HK-2 (cell line): ENCODE results near the gene JAKMIP3.

ENCODE experiments used
- DNase-seq: peaks from one replicate; pipeline ENCODE4 v3.0.0-alpha.2; 2018; ENCODE audit not compliant: unreplicated experiment

Gene JAKMIP3

DNA sequence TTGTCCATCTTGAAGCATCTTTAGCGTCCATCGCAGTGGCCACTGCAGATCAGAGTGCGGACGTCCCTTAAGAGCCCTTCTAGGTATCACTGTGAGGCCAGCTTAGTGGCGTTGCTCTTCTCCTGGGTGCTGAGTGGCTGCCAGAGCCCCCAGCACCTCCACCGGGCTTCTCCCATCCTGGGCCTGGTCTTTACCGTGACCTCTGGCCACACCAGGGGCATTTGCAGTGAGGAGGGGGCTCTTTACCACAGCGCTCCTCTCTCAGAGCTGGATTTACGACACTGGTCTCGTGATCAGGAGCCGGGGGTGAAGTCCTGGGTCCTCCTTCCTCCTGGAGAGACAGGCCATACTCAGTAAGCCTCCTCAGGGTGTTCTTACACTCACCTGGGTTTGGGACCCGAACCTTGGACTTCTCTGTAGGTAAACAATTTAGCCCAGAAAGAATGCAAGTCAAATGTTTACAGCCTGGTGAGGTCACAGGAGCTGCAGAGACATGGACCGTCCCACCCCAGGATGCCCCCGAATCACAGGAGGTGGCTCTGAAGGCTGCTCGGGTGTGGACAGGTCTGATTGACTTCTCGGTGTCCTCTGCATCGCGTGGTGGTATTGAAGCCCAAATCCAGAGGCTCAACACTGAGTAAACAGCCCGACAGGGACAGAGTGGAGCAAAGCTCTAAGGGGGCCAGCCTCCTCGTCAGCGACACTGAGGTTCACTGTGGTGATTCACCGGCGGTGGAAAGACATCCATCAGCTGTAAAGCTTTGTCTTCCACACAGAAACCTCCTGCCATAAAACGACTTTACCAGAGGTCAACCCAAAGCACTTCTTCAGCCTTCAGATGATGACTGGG, 33.0 kb downstream of the JAKMIP3 start:
- no peak for DNase-seq

DNA sequence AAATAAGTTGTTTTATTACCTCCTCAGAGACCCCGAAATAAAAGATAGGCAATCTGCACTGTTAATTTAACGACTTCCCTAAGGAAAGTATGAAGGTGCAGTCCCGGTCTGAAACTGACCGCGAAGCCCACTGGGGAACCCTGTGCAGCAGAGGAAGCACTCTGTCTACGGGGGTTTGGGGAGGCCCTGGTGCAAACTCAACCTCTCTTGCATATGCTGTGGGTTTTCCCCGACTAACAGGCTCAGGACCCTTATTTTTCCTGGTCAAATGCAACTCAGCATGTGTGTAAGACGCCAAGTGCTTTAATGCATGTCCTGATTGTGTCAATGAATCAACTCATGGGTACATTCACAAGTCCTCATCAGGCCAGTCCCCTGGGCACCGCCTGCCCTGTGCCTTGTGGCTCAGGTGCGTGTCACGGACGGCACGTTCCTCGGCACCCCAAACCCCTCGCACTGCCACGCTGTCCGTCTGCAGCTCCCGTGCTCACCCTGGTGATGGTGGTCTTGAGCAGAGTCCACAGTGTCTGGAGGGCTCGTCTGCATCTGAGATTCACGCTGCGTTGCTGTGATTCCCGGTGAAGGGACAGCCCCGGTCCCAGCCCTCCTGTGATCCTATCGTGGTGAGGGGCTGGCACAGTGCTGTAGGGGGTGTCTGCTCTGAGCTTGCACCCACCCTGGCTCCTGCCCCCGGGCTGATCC, 33.8 kb downstream of the JAKMIP3 start:
- no peak for DNase-seq

DNA sequence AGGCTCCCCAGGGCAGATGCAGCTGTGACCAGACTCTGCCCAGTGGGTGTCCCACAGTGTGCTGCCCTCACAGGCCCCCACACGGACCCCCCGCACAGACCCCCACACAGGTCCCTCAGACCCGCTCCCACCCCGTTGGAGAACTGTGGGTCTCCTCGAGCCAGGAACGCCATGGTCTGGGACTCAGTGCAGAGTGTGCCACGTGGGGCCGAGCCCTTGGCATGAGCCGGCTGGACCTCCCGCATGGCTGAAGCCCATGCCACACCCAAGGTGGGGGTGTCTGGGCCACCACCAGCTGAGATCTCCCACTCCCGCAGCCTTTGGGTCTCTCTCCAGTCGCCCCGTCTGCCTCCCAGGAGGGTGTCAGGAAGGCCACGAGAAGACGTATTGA, 34.3 kb downstream of the JAKMIP3 start:
- no peak for DNase-seq

DNA sequence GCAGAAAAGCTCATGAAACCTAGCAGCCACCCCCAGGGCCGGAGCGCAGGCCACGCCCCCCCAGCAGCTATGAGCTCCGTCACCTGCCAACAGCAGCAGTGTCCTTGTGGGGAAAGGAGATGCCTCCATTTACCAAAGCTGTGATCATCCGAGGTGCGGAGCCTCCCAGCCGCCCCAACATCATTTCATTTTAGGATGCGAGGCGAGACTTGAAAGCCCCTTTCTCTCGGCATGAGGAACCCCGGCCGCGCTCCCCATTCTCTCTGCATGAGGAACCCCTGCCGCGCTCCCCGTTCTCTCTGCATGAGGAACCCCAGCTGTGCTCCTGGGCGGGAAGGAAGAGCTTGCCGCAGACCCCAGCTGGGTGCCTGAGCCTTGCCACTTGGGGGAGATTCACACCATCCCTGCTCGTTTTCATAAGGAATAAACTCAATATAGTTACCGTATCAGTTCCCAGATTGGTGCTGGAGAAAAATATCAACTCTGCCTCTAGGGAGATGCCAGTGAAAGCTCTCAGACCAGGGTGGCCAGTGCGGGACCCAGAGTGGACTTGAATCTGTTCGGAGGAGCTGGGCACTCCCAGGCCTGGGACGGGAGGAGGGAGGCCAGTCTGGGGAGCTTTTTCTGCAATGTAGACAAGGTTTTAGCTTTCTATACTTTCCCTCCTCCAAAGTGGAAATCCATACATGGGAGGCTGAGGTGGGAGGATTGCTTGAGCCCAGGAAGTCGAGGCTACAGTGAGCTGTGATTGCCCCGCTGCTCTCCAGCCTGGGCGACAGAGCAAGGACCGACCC, 35.0 kb downstream of the JAKMIP3 start:
- DNase-seq: no peak

DNA sequence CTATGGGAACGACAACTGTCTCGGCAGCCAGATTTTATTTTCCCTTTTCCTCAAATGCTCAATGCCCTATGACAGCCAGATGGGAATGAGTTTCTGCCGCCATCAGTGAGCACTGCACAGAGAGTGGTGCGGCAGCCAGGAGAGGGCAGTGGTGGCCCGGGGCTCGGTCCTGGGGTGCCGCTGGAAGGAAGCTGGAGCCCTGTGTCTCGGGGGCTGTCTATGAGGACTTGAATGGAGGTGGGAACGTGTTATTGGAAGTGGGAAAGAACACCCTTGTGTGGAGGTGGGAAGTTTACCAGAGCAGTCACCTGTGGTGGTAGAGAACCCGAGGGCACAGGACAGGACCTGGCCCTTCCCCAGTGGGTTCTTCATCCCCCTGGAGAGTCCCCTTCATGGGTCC, 35.8 kb downstream of the JAKMIP3 start:
- DNase-seq: no peak

DNA sequence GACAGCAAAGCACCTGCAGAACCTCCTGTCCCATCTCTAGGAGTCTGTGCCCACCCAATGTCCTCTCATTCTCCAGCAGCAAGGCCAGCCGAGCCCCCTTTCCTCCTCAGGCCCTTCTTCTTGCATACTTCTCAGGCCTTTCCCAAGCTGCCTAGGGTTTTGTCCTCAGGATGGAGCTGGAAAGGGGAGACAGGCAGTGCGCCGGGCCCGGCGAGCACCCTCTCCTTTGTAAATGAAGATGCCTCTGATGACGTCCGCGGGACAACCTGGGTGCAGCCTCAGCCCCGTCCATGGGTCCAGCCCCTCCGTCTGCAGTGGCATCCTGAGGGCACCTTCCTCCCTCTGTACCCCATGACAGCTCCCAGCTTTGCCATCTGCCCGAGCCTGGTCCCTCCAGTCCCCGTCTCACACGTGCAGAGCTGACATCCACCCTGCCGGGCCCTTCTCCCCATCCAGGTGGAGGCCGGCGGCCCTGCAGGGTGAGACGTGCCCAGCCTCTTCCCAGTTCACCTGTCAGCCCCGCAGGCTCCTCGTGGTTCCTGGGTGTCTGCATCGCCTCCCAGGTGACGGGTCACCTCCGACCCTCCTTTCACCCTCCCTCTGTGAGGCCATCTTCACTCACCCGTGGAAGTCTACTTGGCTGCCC, 36.4 kb downstream of the JAKMIP3 start:
- DNase-seq: no peak

DNA sequence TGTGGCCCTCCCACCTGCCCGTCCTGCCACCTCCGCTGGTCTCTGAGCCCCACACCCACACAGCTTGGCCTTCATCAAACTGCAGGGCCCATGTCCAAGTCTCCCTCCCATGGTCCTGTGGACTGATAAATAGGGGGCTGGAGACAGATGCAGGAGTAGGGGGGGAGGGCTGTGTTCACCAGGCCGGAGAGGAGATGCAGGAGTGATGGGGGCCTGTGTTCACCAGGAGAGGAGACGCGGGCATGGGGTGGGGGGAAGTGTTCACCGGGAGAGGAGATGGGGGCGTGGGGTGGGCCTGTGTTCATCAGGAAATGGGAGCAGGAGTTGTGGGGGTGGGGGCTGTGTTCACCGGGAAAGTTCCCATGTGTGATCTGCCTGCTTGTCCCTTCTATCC, 37.0 kb downstream of the JAKMIP3 start:
- no peak for DNase-seq

DNA sequence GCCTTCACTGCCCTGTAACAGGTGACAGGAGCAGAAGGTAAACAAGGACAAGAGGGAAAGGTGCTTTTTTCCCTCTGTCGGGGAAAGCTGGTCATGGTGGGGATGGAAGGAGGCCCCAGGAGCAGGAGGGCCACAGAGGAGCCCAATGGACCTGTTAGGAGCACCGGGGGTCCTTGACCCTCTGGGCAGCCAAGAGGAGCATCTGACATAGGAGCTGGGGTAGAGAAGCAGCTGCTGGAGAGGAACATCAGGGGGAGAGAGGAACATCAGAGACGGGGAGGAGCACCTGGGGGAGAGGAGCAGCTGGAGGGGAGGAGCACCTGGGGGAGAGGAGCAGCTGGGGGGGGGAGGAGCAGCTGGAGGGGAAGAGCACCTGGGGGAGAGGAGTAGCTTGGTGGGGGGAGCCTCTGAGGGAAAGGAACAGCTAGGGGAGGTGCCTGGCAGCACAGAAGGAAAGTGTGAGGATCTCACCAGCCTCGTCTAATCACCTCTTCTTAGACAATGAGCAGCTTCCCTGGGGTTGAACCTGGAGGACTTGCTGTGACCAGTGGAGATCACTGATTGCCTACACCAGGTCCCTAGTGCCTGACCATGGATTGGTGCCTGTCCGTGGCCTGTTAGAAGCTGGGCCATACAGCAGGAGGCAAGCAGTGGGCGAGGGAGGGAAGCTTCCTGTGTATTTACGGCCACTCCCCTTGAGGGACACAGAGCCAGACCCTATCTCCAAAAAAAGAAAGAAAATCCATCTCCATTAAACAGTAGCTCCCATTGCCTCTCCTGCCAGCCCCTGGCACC, 37.6 kb downstream of the JAKMIP3 start:
- no peak for DNase-seq

DNA sequence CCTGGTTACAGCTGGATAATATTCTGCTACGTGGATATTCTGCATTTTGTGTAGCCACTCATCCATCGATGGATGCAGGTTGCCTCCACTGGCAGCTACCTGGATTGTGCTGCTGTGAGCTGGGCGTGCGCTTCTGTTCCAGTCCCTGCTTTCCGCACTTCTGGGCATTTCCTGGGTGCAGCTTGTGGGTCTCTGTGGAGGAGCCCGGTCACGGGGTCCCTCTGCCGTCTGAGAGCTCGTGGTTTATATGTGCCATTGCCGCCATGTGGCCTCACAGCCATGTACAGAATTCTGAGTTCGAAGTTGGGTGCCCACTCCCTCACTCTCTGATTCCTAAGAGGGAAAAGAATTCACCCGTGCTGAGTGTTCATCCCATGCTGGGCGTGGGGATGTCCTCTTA, 38.3 kb downstream of the JAKMIP3 start:
- no peak for DNase-seq

DNA sequence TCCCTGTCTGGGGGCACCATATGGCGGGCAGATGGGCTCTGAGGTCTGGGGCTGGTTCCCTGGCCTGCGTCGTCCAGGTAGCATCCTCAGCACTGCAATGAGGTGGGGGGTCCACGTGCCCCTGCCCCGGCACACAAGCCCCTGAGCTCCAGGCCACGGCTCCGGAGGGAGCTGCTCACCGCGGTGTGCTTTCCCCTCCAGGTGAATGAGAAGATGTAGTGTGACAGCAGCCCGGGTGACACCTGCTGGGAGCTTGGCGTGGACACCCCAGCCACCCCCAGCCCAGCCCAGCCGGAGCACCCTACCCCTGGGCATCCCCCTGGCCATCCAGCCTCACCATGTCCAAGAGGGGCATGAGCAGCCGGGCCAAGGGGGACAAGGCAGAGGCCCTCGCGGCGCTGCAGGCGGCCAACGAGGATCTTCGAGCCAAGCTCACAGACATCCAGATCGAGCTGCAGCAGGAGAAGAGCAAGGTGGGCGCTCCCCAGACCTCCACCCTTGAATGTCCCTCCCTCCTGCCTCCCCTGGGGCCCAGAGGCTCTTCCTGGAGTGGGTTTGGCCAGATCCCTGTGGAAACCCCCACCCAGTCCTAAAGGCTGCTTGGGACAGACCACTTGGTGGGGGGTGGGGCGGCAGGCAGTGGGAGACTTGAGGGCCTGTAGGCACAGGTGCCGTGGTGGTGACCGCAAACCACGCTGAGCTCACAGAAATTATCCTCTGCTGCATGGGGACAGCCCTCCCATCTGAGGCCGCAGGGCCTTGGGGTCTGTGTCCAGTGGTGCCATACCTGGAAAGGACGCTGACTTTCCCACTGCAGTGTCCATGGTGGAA, 38.9 kb downstream of the JAKMIP3 start:
- DNase-seq: no peak

DNA sequence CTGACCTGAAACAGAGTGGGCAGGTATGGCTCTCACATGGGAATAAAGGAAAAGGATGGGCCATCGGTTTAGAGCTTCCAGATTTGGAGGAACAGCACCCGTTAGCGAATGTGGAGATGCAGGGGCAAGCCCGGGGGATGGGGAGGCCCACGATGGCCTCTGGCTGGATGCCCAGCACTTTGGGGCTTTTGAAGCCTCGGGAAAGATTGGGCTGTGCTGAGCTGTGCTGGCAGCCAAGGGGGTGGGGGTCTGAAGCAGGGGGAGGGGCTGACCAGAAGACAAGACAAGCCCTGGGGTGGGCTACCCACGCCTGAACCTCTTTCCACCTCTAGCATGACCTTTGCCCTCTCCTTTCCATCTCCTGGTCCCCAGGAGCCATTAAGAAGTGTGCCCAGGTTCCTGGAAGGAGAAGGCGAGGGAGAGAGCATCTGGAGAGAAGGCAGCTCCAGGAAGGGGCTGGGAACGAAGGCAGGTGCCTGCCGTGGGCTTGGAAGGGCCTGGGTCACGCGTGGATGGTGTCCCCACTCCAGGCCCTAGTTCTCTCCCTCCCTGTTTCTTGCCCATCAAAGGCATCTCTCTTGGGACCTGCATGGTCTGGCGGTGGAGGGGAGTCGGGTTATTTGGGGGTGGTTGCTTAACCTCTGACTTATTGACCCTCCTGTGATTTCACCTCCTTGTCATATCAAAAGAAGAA, 39.7 kb downstream of the JAKMIP3 start:
- no peak for DNase-seq

DNA sequence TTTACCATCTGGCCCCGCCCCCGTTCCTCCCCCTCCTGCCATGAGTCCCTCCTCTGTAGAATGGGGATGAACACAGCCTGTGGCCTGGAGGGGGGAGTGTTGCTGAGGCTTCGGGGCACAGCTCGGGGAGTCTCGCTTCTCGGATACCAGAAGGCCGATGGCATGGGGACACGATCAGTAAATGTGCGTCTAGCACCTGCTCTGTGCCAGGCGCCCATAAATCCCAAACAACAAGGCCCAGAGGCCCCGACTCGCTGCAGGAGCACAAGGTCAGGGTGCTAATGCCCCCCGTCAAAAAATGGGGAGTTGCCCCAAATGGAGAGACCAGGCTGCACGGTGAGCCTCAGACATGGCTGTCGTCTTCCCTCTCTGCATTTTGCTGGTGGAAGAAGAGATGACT, 40.7 kb downstream of the JAKMIP3 start:
- no peak for DNase-seq

DNA sequence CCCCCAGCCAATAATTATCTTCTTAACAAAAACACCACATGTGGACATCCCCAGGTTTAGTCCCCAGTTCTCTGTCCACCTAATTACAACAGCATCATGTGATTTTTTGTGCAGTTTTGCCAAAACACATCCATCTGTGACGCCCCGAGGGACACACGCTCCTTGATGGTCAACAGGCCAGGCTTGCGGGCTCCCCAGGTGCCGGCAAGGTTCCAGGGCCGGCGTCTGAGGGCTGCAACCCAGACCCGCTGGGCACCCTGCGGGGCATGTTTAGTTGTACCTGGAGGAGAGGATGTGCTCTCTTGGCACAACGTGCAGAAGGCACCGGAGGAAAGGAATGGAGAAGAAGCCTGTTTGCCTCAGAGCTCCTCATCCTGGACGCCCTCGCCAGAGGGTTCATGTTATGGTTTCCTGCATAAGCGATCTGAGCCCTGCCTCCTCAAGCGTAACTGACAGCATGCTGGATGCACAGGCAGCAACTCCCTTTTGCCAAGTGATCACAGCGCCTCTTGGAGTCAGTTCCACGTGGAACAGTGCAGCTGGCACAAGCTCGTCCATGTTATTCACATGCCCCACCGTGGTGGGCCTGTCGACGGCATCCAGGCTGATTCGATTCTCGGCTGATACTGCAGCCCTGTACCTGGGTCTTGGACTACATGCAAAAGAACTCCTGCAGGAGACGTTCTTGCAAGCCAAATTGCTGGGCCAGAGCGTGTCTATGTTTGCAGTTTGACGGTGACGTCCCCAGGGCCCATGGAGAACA, 41.6 kb downstream of the JAKMIP3 start:
- peak; percentile 24 for DNase-seq

DNA sequence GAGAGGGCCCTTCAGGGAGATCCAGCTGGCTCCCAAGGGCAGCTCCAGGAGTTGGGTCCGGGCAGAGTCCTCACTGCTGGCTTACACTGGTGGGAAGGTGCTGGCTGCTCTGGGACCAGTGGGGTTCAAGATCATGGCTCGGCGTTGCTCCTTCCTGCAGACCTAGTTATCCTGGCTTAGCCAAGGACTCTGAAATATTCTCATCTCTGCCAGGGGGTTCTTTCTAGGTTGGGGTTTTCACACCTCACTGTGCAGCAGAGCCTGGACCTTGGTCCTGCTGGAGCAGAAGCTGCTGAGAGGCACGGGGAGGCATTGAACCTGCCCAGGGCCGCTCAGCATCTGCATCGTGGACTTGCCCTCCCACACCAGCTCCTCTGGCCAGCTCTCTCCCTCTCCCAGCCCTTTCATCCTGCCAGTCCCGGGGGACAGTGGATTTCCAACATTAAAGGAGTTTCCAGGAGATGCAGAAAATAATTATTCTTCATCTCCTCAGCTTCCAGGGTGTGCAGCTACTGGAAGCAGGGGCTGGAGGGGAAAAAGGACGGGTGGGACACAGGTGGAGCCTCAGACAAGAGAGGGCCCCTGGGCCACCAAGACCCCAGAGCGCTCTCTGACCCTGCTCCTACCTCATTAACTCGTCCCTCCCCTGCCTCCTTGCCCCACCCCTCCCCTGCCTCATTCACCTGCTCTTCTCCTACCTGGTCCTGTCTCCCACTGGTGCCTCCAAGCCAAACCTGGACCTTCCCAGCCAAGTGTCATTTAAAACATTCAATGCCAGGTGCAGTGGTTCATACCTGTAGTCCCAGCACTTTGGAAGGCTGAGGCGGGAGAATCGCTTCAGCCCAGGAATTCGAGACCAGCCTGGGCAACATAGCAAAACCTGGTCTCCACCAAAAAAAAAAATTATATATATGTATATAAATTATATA, 42.5 kb downstream of the JAKMIP3 start:
- no peak for DNase-seq

DNA sequence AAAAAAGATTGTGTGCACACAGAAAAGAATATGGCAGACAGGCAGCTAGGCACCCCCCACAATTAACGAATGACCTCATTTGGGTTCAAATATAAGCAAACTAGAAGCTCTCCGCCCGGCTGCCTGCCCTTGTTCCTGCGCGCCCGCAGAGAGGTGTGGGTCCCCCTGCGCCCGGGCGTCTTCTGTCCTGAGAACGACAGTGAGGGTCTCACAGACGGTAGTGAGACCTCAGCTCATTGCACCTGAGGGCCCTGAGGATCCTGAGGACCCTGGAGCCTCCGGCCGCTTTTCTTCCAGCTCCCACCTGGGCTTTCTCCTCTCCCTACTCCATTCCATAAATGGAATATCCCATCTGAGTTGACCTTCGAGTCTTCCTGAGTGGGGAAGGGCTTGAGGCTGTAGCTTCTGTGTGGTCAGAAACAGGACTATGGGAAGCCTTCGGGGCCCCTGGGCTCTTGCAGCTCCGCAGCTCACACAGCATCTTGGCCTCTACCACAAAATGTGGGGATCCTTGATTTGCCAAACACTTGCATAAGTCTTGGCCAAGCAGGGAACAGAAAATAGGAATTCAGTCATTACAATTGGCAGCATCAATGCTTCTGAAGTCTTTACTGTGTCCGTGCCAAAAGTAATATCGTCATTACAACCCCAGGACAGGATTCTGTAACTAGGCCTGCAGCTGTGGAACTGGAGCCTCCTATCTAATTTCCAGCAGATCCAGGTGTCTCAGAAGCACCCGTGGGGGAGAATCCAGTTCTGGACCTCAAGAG, 43.8 kb downstream of the JAKMIP3 start:
- DNase-seq: no peak

DNA sequence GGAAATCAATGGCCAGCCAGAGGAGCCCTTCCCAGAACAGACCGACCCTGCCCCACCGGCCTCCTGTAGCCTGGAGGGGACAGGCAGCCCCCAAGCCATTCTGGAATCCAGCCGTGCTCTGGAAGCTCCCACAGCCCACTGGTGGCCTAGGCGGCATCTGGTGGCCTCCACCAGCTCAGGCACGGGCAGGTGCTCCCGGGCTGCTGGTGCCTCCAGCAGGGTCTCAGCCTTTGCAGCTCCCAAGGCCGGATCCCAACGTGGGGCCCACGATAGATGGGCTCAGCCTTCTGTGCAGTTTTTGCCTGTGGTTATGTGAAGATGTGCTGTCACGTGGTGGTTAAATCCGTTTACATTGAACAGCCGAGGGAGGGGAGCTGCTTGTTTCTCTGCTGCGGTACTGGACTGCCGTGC, 44.4 kb downstream of the JAKMIP3 start:
- DNase-seq: no peak

DNA sequence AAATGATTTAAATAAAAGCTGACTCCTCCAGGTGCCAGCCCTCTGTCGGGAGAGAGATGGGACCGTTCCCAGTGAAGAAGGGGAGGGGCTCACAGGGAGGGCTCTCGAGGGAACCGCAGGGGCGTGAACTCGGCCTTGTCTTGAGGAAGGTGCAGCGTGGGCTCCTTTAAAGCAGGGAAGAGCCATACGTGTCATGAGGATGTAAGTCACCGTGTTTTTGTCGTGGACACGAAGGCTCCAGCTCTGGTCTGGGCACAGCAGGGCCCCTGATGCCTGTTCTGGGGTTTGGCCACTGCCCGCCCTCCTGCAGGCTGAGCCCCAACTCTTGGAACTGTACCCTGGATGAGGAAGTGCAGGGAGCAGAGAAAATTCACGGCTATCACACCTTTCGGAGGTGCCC, 45.0 kb downstream of the JAKMIP3 start:
- DNase-seq: no peak
